Erythroblast (primary cell): ENCODE results near the gene KRT77.

Experiments
- GATA1 ChIP-seq: IDR thresholded peaks from 2 replicates; pipeline ENCODE4 v1.6.1; 2011; ENCODE audit warnings: low read depth, mild to moderate bottlenecking, control low read depth, low read length, moderate library complexity
- POLR2A ChIP-seq: IDR thresholded peaks from 2 replicates; pipeline ENCODE4 v1.6.1; 2011; ENCODE audit warnings: mild to moderate bottlenecking, low read length

GRCh38 chr12:52742822-52743457 lies 39.6 kb upstream of the KRT77 start:
- TF ChIP-seq POLR2A: no peak
- no peak for TF ChIP-seq GATA1
